ENCODE measurements around the gene CCDC28B. TPM values are rescaled to one million over a fixed set of nuclear protein-coding genes. Genes with fewer than 3 reads are reported as not detected.

The CCDC28B gene
- total and polyA plus RNA-seq, 2 of the 13 experiments (the other 11 are each of a cell fraction or from before 2014, with no cell fraction given), result 2.6 to 3.5 TPM

GRCh38 chr1:32247983-32248889 lies 47.8 kb downstream of the CCDC28B start (continued):
- TF ChIP-seq, protein P1, sequence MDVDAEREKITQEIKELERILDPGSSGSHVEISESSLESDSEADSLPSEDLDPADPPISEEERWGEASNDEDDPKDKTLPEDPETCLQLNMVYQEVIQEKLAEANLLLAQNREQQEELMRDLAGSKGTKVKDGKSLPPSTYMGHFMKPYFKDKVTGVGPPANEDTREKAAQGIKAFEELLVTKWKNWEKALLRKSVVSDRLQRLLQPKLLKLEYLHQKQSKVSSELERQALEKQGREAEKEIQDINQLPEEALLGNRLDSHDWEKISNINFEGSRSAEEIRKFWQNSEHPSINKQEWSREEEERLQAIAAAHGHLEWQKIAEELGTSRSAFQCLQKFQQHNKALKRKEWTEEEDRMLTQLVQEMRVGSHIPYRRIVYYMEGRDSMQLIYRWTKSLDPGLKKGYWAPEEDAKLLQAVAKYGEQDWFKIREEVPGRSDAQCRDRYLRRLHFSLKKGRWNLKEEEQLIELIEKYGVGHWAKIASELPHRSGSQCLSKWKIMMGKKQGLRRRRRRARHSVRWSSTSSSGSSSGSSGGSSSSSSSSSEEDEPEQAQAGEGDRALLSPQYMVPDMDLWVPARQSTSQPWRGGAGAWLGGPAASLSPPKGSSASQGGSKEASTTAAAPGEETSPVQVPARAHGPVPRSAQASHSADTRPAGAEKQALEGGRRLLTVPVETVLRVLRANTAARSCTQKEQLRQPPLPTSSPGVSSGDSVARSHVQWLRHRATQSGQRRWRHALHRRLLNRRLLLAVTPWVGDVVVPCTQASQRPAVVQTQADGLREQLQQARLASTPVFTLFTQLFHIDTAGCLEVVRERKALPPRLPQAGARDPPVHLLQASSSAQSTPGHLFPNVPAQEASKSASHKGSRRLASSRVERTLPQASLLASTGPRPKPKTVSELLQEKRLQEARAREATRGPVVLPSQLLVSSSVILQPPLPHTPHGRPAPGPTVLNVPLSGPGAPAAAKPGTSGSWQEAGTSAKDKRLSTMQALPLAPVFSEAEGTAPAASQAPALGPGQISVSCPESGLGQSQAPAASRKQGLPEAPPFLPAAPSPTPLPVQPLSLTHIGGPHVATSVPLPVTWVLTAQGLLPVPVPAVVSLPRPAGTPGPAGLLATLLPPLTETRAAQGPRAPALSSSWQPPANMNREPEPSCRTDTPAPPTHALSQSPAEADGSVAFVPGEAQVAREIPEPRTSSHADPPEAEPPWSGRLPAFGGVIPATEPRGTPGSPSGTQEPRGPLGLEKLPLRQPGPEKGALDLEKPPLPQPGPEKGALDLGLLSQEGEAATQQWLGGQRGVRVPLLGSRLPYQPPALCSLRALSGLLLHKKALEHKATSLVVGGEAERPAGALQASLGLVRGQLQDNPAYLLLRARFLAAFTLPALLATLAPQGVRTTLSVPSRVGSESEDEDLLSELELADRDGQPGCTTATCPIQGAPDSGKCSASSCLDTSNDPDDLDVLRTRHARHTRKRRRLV (CRISPR knock-in tag; IDR thresholded peaks at IDR 0.05), result peak; percentile 76; the same call in 1 of the 2 replicates
- TF ChIP-seq SMAD9 (CRISPR knock-in tag; IDR thresholded peaks at IDR 0.05) (no peak), RARA (CRISPR knock-in tag; IDR thresholded peaks at IDR 0.05) (peak; percentile 58), ZFY (CRISPR knock-in tag; IDR thresholded peaks at IDR 0.05) (peak; percentile 68), ARID5B (CRISPR knock-in tag; IDR thresholded peaks at IDR 0.05) (0 out of 2 replicates have a peak, but pooled peaks have one; percentile 39), GPBP1L1 (CRISPR knock-in tag; IDR thresholded peaks at IDR 0.05) (no peak), SMC3 (IDR thresholded peaks at IDR 0.05; ENCODE audit: low read length) (peak; percentile 25; the same call in 1 of the 2 replicates), ZNF263 (CRISPR knock-in tag; IDR thresholded peaks at IDR 0.05) (peak; percentile 25; the same call in 1 of the 2 replicates), ZNF225 (CRISPR knock-in tag; IDR thresholded peaks at IDR 0.05) (no peak; the same call in 1 of the 2 replicates), BCL6 (CRISPR knock-in tag; IDR thresholded peaks at IDR 0.05) (peak; percentile 45; the same call in 1 of the 2 replicates), NFYC (CRISPR knock-in tag; IDR thresholded peaks at IDR 0.05) (no peak), NR2F6 (IDR thresholded peaks at IDR 0.05) (no peak), NR2F6 (CRISPR knock-in tag; IDR thresholded peaks at IDR 0.05) (peak; percentile 60; the same call in 1 of the 2 replicates), MYC (CRISPR knock-in tag; IDR thresholded peaks at IDR 0.05; ENCODE audit: borderline replicate concordance) (peak; percentile 79; the same call in 1 of the 2 replicates), ASH2L (IDR thresholded peaks at IDR 0.05; ENCODE audit: insufficient read length, low read depth, low read length) (peak; percentile 29), TCF12 (IDR thresholded peaks at IDR 0.05) (no peak), TCF12 (CRISPR knock-in tag; IDR thresholded peaks at IDR 0.05) (peak; percentile 61; the same call in 1 of the 2 replicates), ZNF558 (CRISPR knock-in tag; IDR thresholded peaks at IDR 0.05; ENCODE audit: borderline replicate concordance) (no peak)
